GM23248 (cell line): ENCODE results near the gene GABPB2. TPM values are rescaled to one million over a fixed set of nuclear protein-coding genes. Genes with fewer than 3 reads are reported as not detected.

Experiments
- DNase-seq: peaks from one replicate; pipeline ENCODE4 v3.0.0-alpha.2; 2015
- H2AFZ ChIP-seq: fragments of 200-600 bp; sonication (generic); 2 replicates; pipeline ENCODE4 v1.6.1; 2016; ENCODE audit warnings: antibody characterized with exemption
- H3F3A ChIP-seq: fragments of 200-600 bp; sonication (generic); 2 replicates; pipeline ENCODE4 v1.6.1; 2016; ENCODE audit warnings: mild to moderate bottlenecking, antibody characterized with exemption, mixed run types; ENCODE audit not compliant: insufficient read depth
- H3K27ac ChIP-seq: fragments of 200-600 bp; sonication (generic); 2 replicates; pipeline ENCODE4 v1.5.1; 2016; ENCODE audit warnings: mild to moderate bottlenecking
- H3K27me3 ChIP-seq: fragments of 200-600 bp; sonication (generic); replicated peaks from 2 replicates; pipeline ENCODE4 v1.6.1; 2016; ENCODE audit warnings: mild to moderate bottlenecking; ENCODE audit not compliant: insufficient read depth
- H3K36me3 ChIP-seq: fragments of 200-600 bp; sonication (generic); 2 replicates; pipeline ENCODE4 v1.6.1; 2016; ENCODE audit warnings: low read depth, mild to moderate bottlenecking
- H3K4me1 ChIP-seq: fragments of 200-600 bp; sonication (generic); 2 replicates; pipeline ENCODE4 v1.6.1; 2016; ENCODE audit warnings: mild to moderate bottlenecking; ENCODE audit not compliant: insufficient read depth
- H3K4me2 ChIP-seq: fragments of 200-600 bp; sonication (generic); one replicate; pipeline ENCODE4 v1.6.1; 2016; ENCODE audit warnings: mild to moderate bottlenecking; ENCODE audit not compliant: unreplicated experiment
- H3K4me3 ChIP-seq: fragments of 200-600 bp; sonication (generic); 2 replicates; pipeline ENCODE4 v1.5.1; 2016; ENCODE audit warnings: mild to moderate bottlenecking
- H3K79me2 ChIP-seq: fragments of 200-600 bp; sonication (generic); 2 replicates; pipeline ENCODE4 v1.6.1; 2016; ENCODE audit warnings: mild to moderate bottlenecking; ENCODE audit not compliant: insufficient read depth
- H3K9ac ChIP-seq: fragments of 200-600 bp; sonication (generic); 2 replicates; pipeline ENCODE4 v1.6.1; 2016; ENCODE audit warnings: mild to moderate bottlenecking
- H3K9me2 ChIP-seq: fragments of 200-600 bp; sonication (generic); 2 replicates; pipeline ENCODE4 v1.6.1; 2016; ENCODE audit warnings: mixed run types, mild to moderate bottlenecking, moderate library complexity; ENCODE audit not compliant: insufficient read depth
- H3K9me3 ChIP-seq: fragments of 200-600 bp; sonication (generic); one replicate; pipeline ENCODE4 v1.6.1; 2017; ENCODE audit warnings: low read depth
- H4K20me1 ChIP-seq: fragments of 200-600 bp; sonication (generic); 2 replicates; pipeline ENCODE4 v1.6.0; 2016; ENCODE audit not compliant: insufficient read depth
- EZH2 ChIP-seq: fragments of 200-600 bp; sonication (generic); IDR thresholded peaks from 2 replicates; pipeline ENCODE4 v1.6.1; 2018; ENCODE audit warnings: antibody characterized with exemption, mild to moderate bottlenecking; ENCODE audit not compliant: insufficient read depth, poor library complexity, severe bottlenecking
- EZH2phosphoT487 ChIP-seq: fragments of 200-600 bp; sonication (generic); IDR thresholded peaks from 2 replicates; pipeline ENCODE4 v1.6.1; 2018; ENCODE audit warnings: antibody characterized with exemption, moderate library complexity, mild to moderate bottlenecking, low read depth; ENCODE audit not compliant: insufficient read depth
- WGBS, 2 experiments: methylation state at CpG; one replicate each; pipeline ENCODE4 v1.1.6; 2015 to 2017; ENCODE audit warnings: low lambda C conversion rate in 2 of 2, low coverage in 1 of 2; ENCODE audit errors: missing lambda C conversion rate in 2 of 2; 5-methylcytosine and 5-hydroxymethylcytosine counted together
- in situ Hi-C: fragments of 300-500 bp; cut with MboI; formaldehyde crosslinking; loops from 2 replicates; pipeline ENCODE4 v1.15.0; 2020
- polyA plus RNA-seq: library from polyadenylated mRNA; unstranded; fragments of >200 nt; fragmentation: Nextera tagmentation; extraction: Ambion mirVana; gene quantifications from 2 replicates; pipeline ENCODE4 v1.2.1, GENCODE V29; 2016
- total RNA-seq: library from RNA; depleted of rRNA; stranded (reverse); fragments of >200 nt; shearing (Covaris generic); gene quantifications from 2 replicates; pipeline ENCODE4 v1.2.3, GENCODE V29; 2014; rRNA removed

GABPB2 gene
- 14.7 and 14.9 TPM in 2 replicates for total RNA-seq
- polyA plus RNA-seq: 7.4 and 8.4 TPM in 2 replicates

GRCh38 chr1:151070474-151071276, at the start of gene GABPB2:
TSS of gene GABPB2 (plus strand) at chr1:151070761. CDS start at chr1:151088190, 17,429 bp downstream.
- H3K9me3 ChIP-seq: no peaks in the 10 kb centered on the region
- peak within 1 kb of the TSS; percentile 89 for H2AFZ ChIP-seq
- no peaks in the 10 kb centered on the region for H3K27me3 ChIP-seq
- peak within 1 kb of the TSS; percentile 96 for H3K4me3 ChIP-seq
- peaks cover 3% of the 10 kb centered on the region; the same call in 1 of the 2 replicates for H3K4me1 ChIP-seq
- 0 to 1% methylated on average over 33 to 50 of the region's 50 CpGs for WGBS, 2 experiments
- peak within 1 kb of the TSS; percentile 98 for H3K9ac ChIP-seq
- no peaks in the 10 kb centered on the region for H4K20me1 ChIP-seq
- peak within 1 kb of the TSS; percentile 93 for H3K4me2 ChIP-seq
- peaks cover 13% of the 10 kb centered on the region; the same call in 1 of the 2 replicates for H3F3A ChIP-seq
- H3K9me2 ChIP-seq: no peaks in the 10 kb centered on the region
- H3K79me2 ChIP-seq: peaks cover 54% of the 10 kb centered on the region
- in situ Hi-C loops: no loop called here
- no peaks in the 10 kb centered on the region for H3K36me3 ChIP-seq
- H3K27ac ChIP-seq: peak within 1 kb of the TSS; percentile 99
- no peak for TF ChIP-seq EZH2
- TF ChIP-seq EZH2phosphoT487: no peak
- peak; percentile 98 for DNase-seq

GRCh38 chr1:151024540-151025146, 45.9 kb upstream of the GABPB2 start:
- Histone ChIP-seq H3F3A (no peaks in the 10 kb centered on the region), H3K9me3 (no peaks in the 10 kb centered on the region), H4K20me1 (no peaks in the 10 kb centered on the region), H3K27ac (no peak overlapping the region), H3K79me2 (no peaks in the 10 kb centered on the region), H3K36me3 (peaks cover 6% of the 10 kb centered on the region; the same call in 1 of the 2 replicates), H2AFZ (no peak overlapping the region), H3K9ac (no peak overlapping the region), H3K4me2 (no peak overlapping the region), H3K4me3 (no peak overlapping the region), H3K9me2 (no peaks in the 10 kb centered on the region), H3K4me1 (no peaks in the 10 kb centered on the region), H3K27me3 (no peaks in the 10 kb centered on the region)
- peak; percentile 76 for DNase-seq
- TF ChIP-seq EZH2phosphoT487: no peak
- TF ChIP-seq EZH2: no peak
- WGBS, 2 experiments: 45 to 46% methylated on average over 6 of the region's 6 CpGs
- in situ Hi-C loops: no loop called here

GRCh38 chr1:151026460-151026859, 44.1 kb upstream of the GABPB2 start:
- H3K9me2 ChIP-seq: no peaks in the 10 kb centered on the region
- no peaks in the 10 kb centered on the region for H3K27me3 ChIP-seq
- no peaks in the 10 kb centered on the region for H4K20me1 ChIP-seq
- TF ChIP-seq EZH2 (no peak), EZH2phosphoT487 (no peak)
- DNase-seq: no peak
- no peaks in the 10 kb centered on the region for H3F3A ChIP-seq
- no peaks in the 10 kb centered on the region for H3K4me1 ChIP-seq
- in situ Hi-C loops: no loop called here
- no peak overlapping the region for H2AFZ ChIP-seq
- no peak overlapping the region for H3K27ac ChIP-seq
- no peaks in the 10 kb centered on the region for H3K79me2 ChIP-seq
- no peak overlapping the region for H3K9ac ChIP-seq
- H3K9me3 ChIP-seq: no peaks in the 10 kb centered on the region
- H3K36me3 ChIP-seq: peaks cover 6% of the 10 kb centered on the region; the same call in 1 of the 2 replicates
- H3K4me2 ChIP-seq: no peak overlapping the region
- H3K4me3 ChIP-seq: no peak overlapping the region

- no peaks in the 10 kb centered on the region for H4K20me1 ChIP-seq
- H3K9ac ChIP-seq: no peak overlapping the region
- no peak overlapping the region for H3K4me3 ChIP-seq
- H2AFZ ChIP-seq: no peak overlapping the region
- peaks cover 10% of the 10 kb centered on the region; the same call in 1 of the 2 replicates for H3K36me3 ChIP-seq
- no peak overlapping the region for H3K4me2 ChIP-seq
- 99 to 100% methylated on average over 8 of the region's 8 CpGs for WGBS, 2 experiments
- H3K27ac ChIP-seq: no peak overlapping the region
- H3K79me2 ChIP-seq: no peaks in the 10 kb centered on the region
- no peaks in the 10 kb centered on the region for H3K27me3 ChIP-seq
- in situ Hi-C loops: no loop called here
- H3K9me2 ChIP-seq: no peaks in the 10 kb centered on the region
- H3F3A ChIP-seq: no peaks in the 10 kb centered on the region
- no peaks in the 10 kb centered on the region for H3K4me1 ChIP-seq
- TF ChIP-seq EZH2phosphoT487 (no peak), EZH2 (no peak)
- H3K9me3 ChIP-seq: no peaks in the 10 kb centered on the region
- no peak for DNase-seq
Observed at GRCh38 chr1:151032164-151032563, 38.4 kb upstream of the GABPB2 start.
